Measurements from ENCODE around the gene GRID2. TPM values are rescaled to one million over a fixed set of nuclear protein-coding genes. Genes with fewer than 3 reads are reported as not detected.

The GRID2 gene
- polyA plus RNA-seq, 2 donors, result 0.02 TPM; not detected in 1

DNA sequence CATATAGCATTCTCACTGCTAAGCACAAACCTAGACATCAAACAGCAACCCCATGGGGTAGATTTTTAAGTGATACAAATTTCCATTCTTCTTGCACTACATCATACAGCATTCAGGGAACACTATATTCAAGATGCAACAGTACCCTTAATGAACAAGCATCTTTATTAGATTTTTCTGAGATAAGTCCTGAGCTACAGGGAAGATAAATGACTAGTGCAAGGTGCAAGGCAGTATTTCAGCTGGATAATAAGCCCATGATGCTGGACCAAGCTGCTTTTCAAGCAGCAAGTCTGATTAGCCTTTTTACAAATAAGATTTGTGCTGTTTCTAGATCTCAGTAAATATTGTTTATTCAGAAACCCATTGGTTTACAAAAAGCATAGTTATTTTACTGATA, 1332.2 kb downstream of the GRID2 start:
- Histone ChIP-seq H3K4me1 (ENCODE audit: control insufficient read depth in 2 of 2, insufficient read depth in 2 of 2, low read length in 1 of 2) (no peaks in the 10 kb centered on the region), H3K27me3 (ENCODE audit: control insufficient read depth in 1 of 2, insufficient read depth in 2 of 2, low read length in 2 of 2) (no peaks in the 10 kb centered on the region), H3K9me3 (ENCODE audit: control insufficient read depth in 2 of 2, insufficient read depth in 1 of 2, low read depth in 1 of 2, low read length in 1 of 2) (no peaks in the 10 kb centered on the region), H3K27ac (ENCODE audit: low read depth in 2 of 2, low read length in 1 of 2) (no peak overlapping the region), H3K36me3 (ENCODE audit: control insufficient read depth in 2 of 2, insufficient read depth in 2 of 2, low read length in 1 of 2) (no peaks in the 10 kb centered on the region), H3K4me3 (ENCODE audit: low read depth in 1 of 2, low read length in 2 of 2) (no peak overlapping the region)

DNA sequence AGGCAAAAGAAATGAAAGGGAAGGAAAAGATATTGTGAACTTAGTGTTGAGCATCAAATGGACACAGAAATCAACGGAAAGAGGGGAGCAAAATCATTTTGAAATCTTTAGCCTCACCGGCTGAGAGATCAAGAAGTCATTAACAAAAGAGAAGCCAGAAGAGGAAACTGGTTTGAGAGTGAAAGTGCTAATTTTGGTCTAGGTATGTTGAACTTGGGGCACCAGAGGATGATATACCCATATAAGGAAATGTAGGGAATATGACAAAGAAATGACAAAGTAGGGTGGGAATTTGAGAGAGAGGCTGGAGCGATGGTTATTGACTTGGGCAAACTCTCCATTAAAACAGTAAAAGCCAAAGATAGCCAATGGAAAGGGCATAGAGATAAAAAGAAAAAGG, 1341.4 kb downstream of the GRID2 start:
- Histone ChIP-seq H3K27me3 (ENCODE audit: control insufficient read depth in 1 of 2, insufficient read depth in 2 of 2, low read length in 2 of 2) (no peaks in the 10 kb centered on the region), H3K4me3 (ENCODE audit: low read depth in 1 of 2, low read length in 2 of 2) (no peak overlapping the region), H3K27ac (ENCODE audit: low read depth in 2 of 2, low read length in 1 of 2) (no peak overlapping the region), H3K36me3 (ENCODE audit: control insufficient read depth in 2 of 2, insufficient read depth in 2 of 2, low read length in 1 of 2) (no peaks in the 10 kb centered on the region), H3K9me3 (ENCODE audit: control insufficient read depth in 2 of 2, insufficient read depth in 1 of 2, low read depth in 1 of 2, low read length in 1 of 2) (no peaks in the 10 kb centered on the region), H3K4me1 (ENCODE audit: control insufficient read depth in 2 of 2, insufficient read depth in 2 of 2, low read length in 1 of 2) (no peaks in the 10 kb centered on the region)
- 85% methylated on average over 3 of the region's 3 CpGs for WGBS, 2 donors

DNA sequence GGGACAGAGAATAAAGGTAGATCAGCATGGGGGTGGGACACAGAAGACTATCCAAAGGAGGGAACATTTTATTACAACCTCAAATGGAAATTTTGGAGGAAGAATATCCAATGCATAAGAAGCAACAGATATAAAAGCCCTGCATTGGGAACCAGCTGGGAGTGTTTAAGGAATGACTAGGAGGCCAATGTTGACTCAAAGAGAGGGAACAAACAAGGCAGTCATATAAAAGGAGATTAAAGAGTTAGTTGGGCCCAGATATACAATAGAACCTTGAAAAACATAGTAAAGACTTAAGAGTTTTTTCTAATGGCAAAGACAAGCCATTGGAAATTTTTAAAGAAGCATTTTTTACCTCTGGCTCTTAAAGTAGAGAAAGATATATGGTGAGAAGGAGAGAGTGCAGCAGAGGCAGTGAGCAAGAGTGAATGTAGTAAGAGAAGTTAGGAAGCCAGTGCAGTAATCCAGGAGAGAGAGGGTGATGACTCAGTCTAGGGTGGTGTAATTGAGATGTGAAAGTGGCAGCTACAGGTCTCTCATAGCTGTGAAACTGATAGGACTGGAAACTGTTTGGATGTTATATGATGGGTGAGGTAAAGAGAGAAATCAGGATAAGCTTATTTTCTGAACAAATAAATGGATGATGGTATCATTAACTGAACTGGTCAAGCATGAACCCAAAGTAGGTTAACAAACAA, 1342.6 kb downstream of the GRID2 start:
- Histone ChIP-seq H3K9me3 (ENCODE audit: control insufficient read depth in 2 of 2, insufficient read depth in 1 of 2, low read depth in 1 of 2, low read length in 1 of 2) (no peaks in the 10 kb centered on the region), H3K27me3 (ENCODE audit: control insufficient read depth in 1 of 2, insufficient read depth in 2 of 2, low read length in 2 of 2) (no peaks in the 10 kb centered on the region), H3K4me3 (ENCODE audit: low read depth in 1 of 2, low read length in 2 of 2) (no peak overlapping the region), H3K36me3 (ENCODE audit: control insufficient read depth in 2 of 2, insufficient read depth in 2 of 2, low read length in 1 of 2) (no peaks in the 10 kb centered on the region), H3K4me1 (ENCODE audit: control insufficient read depth in 2 of 2, insufficient read depth in 2 of 2, low read length in 1 of 2) (no peaks in the 10 kb centered on the region), H3K27ac (ENCODE audit: low read depth in 2 of 2, low read length in 1 of 2) (no peak overlapping the region)

DNA sequence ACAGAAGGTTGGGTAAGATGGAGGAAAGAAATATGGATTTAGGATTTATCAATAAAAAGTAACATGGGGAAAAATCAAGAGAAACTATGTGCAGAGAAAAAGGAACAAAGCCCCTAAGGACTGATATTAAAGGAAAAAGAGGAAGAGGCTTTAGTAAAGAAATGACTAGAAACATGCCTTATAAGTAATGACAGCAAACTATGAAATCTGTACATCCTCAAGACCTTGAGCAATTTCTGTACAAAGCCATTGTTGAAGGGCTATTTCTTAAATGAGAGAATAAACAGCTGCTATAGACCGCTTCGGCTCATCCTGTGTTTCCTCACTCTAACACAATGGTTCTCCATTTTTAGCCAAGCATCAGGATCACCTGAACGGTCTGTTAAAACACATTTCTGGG, 1344.5 kb downstream of the GRID2 start:
- WGBS, 2 donors, result 72 to 84% methylated on average over 3 of the region's 3 CpGs
- H3K27me3 ChIP-seq (ENCODE audit: control insufficient read depth in 1 of 2, insufficient read depth in 2 of 2, low read length in 2 of 2), result no peaks in the 10 kb centered on the region
- no peaks in the 10 kb centered on the region for H3K9me3 ChIP-seq (ENCODE audit: control insufficient read depth in 2 of 2, insufficient read depth in 1 of 2, low read depth in 1 of 2, low read length in 1 of 2)
- H3K36me3 ChIP-seq (ENCODE audit: control insufficient read depth in 2 of 2, insufficient read depth in 2 of 2, low read length in 1 of 2), result no peaks in the 10 kb centered on the region
- H3K27ac ChIP-seq (ENCODE audit: low read depth in 2 of 2, low read length in 1 of 2), result no peak overlapping the region
- H3K4me3 ChIP-seq (ENCODE audit: low read depth in 1 of 2, low read length in 2 of 2), result no peak overlapping the region
- no peaks in the 10 kb centered on the region for H3K4me1 ChIP-seq (ENCODE audit: control insufficient read depth in 2 of 2, insufficient read depth in 2 of 2, low read length in 1 of 2)

DNA sequence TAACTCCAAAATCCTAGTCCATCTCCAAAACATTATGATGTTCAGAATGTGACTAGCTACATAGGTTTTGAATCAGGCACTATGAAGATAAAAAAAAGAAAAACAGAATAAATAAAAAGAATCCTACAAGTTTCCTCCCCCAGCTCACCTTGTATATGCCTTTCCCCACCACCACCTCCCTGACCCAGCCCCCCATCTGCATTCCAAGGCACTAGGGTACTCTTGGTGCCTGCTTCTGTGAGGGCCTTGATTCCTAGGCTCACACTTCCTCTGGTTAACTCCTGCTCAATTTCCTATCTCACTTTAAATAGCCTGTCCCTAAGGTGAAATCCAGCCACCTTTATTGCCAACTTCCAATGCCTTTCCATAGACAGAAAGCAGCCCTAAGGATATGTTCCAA, 1346.1 kb downstream of the GRID2 start:
- Histone ChIP-seq H3K4me3 (ENCODE audit: low read depth in 1 of 2, low read length in 2 of 2) (no peak overlapping the region), H3K27me3 (ENCODE audit: control insufficient read depth in 1 of 2, insufficient read depth in 2 of 2, low read length in 2 of 2) (no peaks in the 10 kb centered on the region), H3K4me1 (ENCODE audit: control insufficient read depth in 2 of 2, insufficient read depth in 2 of 2, low read length in 1 of 2) (no peaks in the 10 kb centered on the region), H3K27ac (ENCODE audit: low read depth in 2 of 2, low read length in 1 of 2) (no peak overlapping the region), H3K36me3 (ENCODE audit: control insufficient read depth in 2 of 2, insufficient read depth in 2 of 2, low read length in 1 of 2) (no peaks in the 10 kb centered on the region), H3K9me3 (ENCODE audit: control insufficient read depth in 2 of 2, insufficient read depth in 1 of 2, low read depth in 1 of 2, low read length in 1 of 2) (no peaks in the 10 kb centered on the region)

DNA sequence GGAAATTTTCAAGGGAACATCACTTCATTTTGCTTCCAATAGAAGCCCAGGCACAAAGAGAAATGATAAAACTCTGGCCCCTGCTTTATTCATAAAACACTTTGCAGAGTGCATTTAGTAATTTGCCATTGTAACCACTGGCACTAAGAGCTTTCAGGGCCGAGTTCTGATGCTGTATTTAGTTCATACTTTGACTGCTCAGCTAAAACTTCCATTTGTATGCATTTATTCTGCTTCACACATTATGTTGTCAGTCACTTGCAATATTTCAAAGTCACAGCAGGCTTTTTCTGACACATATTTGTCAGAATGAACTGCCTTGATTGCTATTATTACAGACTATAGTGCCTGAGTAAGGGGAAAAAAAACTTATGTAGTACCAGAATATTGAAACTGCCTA, 1350.4 kb downstream of the GRID2 start:
- WGBS, 2 donors, result 59 to 61% methylated on average over 1 of the region's 1 CpG
- Histone ChIP-seq H3K36me3 (ENCODE audit: control insufficient read depth in 2 of 2, insufficient read depth in 2 of 2, low read length in 1 of 2) (no peaks in the 10 kb centered on the region), H3K4me1 (ENCODE audit: control insufficient read depth in 2 of 2, insufficient read depth in 2 of 2, low read length in 1 of 2) (no peaks in the 10 kb centered on the region), H3K9me3 (ENCODE audit: control insufficient read depth in 2 of 2, insufficient read depth in 1 of 2, low read depth in 1 of 2, low read length in 1 of 2) (no peaks in the 10 kb centered on the region), H3K4me3 (ENCODE audit: low read depth in 1 of 2, low read length in 2 of 2) (no peak overlapping the region), H3K27ac (ENCODE audit: low read depth in 2 of 2, low read length in 1 of 2) (no peak overlapping the region), H3K27me3 (ENCODE audit: control insufficient read depth in 1 of 2, insufficient read depth in 2 of 2, low read length in 2 of 2) (no peaks in the 10 kb centered on the region)

DNA sequence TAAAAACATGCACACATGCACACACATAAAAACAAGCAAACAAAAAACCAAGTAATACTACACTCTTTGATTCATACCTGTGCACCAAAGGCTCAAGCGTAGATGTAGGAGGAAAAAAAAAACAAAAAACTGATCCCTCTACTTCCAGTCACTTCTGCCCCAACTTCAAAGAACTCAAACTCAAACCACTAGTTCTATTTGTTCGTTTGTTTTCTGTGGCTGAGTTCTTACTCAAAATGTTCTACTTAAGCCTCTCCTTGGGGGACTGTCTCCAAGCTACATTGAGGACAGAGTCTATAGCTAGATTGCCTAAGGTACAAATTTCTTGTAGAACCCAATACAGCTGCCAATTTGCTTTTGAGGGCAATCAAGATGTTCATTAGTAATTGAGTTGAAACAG, 1353.8 kb downstream of the GRID2 start:
- Histone ChIP-seq H3K27ac (ENCODE audit: low read depth in 2 of 2, low read length in 1 of 2) (no peak overlapping the region), H3K9me3 (ENCODE audit: control insufficient read depth in 2 of 2, insufficient read depth in 1 of 2, low read depth in 1 of 2, low read length in 1 of 2) (no peaks in the 10 kb centered on the region), H3K4me3 (ENCODE audit: low read depth in 1 of 2, low read length in 2 of 2) (no peak overlapping the region), H3K4me1 (ENCODE audit: control insufficient read depth in 2 of 2, insufficient read depth in 2 of 2, low read length in 1 of 2) (no peaks in the 10 kb centered on the region), H3K36me3 (ENCODE audit: control insufficient read depth in 2 of 2, insufficient read depth in 2 of 2, low read length in 1 of 2) (no peaks in the 10 kb centered on the region), H3K27me3 (ENCODE audit: control insufficient read depth in 1 of 2, insufficient read depth in 2 of 2, low read length in 2 of 2) (no peaks in the 10 kb centered on the region)
- WGBS, 2 donors, result 76 to 78% methylated on average over 2 of the region's 2 CpGs

DNA sequence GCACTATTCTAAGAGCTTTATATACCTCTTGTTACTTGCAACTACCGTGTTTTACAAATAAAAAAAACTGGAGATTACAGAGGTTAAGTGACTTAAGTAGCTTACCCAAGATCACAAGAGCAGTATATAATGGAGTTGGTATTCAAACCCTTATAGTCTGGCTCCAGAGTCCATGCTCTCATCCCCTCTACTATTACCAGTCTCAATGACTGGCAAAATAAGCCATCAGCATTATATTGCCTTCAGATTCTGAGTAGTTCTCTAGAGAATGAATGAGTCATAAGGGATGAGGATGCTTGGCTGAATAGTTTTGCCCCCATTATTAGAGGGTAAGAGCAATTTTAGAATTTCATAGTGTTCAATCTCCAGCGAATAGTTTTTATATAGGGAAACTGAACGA, 1354.7 kb downstream of the GRID2 start:
- no peak overlapping the region for H3K4me3 ChIP-seq (ENCODE audit: low read depth in 1 of 2, low read length in 2 of 2)
- H3K9me3 ChIP-seq (ENCODE audit: control insufficient read depth in 2 of 2, insufficient read depth in 1 of 2, low read depth in 1 of 2, low read length in 1 of 2), result no peaks in the 10 kb centered on the region
- H3K27me3 ChIP-seq (ENCODE audit: control insufficient read depth in 1 of 2, insufficient read depth in 2 of 2, low read length in 2 of 2), result no peaks in the 10 kb centered on the region
- H3K36me3 ChIP-seq (ENCODE audit: control insufficient read depth in 2 of 2, insufficient read depth in 2 of 2, low read length in 1 of 2), result no peaks in the 10 kb centered on the region
- 59 to 89% methylated on average over 3 of the region's 3 CpGs for WGBS, 2 donors
- no peak overlapping the region for H3K27ac ChIP-seq (ENCODE audit: low read depth in 2 of 2, low read length in 1 of 2)
- H3K4me1 ChIP-seq (ENCODE audit: control insufficient read depth in 2 of 2, insufficient read depth in 2 of 2, low read length in 1 of 2), result no peaks in the 10 kb centered on the region

DNA sequence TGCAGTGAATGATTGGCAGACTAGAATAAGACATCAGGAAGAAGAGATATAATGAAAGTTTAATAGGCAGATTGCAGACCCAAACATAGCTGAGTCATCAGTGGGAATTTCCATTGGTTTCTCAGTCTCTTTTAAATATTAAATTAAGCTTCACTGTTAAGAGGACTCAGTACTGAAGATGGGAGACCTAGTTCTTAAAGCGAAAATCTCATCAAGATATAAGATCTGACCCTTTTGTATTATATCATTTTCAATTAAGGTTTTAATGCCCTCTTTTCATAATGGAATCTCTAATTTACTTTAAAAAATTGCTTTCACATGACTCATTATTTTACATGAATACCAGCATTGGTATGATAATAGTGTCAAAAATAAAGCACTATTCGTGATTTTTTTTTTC, 1355.9 kb downstream of the GRID2 start:
- WGBS, 2 donors, result 70% methylated on average over 2 of the region's 2 CpGs
- no peaks in the 10 kb centered on the region for H3K36me3 ChIP-seq (ENCODE audit: control insufficient read depth in 2 of 2, insufficient read depth in 2 of 2, low read length in 1 of 2)
- no peak overlapping the region for H3K27ac ChIP-seq (ENCODE audit: low read depth in 2 of 2, low read length in 1 of 2)
- no peak overlapping the region for H3K4me3 ChIP-seq (ENCODE audit: low read depth in 1 of 2, low read length in 2 of 2)
- H3K9me3 ChIP-seq (ENCODE audit: control insufficient read depth in 2 of 2, insufficient read depth in 1 of 2, low read depth in 1 of 2, low read length in 1 of 2), result no peaks in the 10 kb centered on the region
- H3K4me1 ChIP-seq (ENCODE audit: control insufficient read depth in 2 of 2, insufficient read depth in 2 of 2, low read length in 1 of 2), result no peaks in the 10 kb centered on the region
- H3K27me3 ChIP-seq (ENCODE audit: control insufficient read depth in 1 of 2, insufficient read depth in 2 of 2, low read length in 2 of 2), result no peaks in the 10 kb centered on the region

DNA sequence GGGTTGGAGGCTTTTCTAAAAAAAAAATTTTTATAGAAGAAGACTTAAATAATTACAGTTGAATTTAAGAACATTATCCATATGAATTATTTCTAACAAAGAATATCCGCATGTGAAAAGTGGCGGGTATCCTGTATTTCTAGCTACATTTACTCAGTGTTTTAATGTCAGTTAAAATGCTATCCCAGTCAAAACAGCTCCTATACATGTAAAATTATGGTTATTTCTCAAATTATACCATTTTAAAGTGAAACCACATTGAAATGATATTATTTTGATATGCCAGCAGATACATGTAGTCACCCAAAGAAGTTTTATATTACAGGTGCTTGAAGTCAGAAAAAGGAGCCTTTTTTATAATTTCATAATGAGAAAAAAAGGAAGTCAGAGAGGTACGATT, 1356.3 kb downstream of the GRID2 start:
- no peaks in the 10 kb centered on the region for H3K4me1 ChIP-seq (ENCODE audit: control insufficient read depth in 2 of 2, insufficient read depth in 2 of 2, low read length in 1 of 2)
- no peak overlapping the region for H3K4me3 ChIP-seq (ENCODE audit: low read depth in 1 of 2, low read length in 2 of 2)
- no peaks in the 10 kb centered on the region for H3K9me3 ChIP-seq (ENCODE audit: control insufficient read depth in 2 of 2, insufficient read depth in 1 of 2, low read depth in 1 of 2, low read length in 1 of 2)
- WGBS, 2 donors, result 91 to 95% methylated on average over 3 of the region's 3 CpGs
- no peaks in the 10 kb centered on the region for H3K36me3 ChIP-seq (ENCODE audit: control insufficient read depth in 2 of 2, insufficient read depth in 2 of 2, low read length in 1 of 2)
- H3K27me3 ChIP-seq (ENCODE audit: control insufficient read depth in 1 of 2, insufficient read depth in 2 of 2, low read length in 2 of 2), result no peaks in the 10 kb centered on the region
- H3K27ac ChIP-seq (ENCODE audit: low read depth in 2 of 2, low read length in 1 of 2), result no peak overlapping the region
